ENCODE results near the gene PTPA.

Gene PTPA

GRCh38 chr9:129146441-129146941 lies 35.3 kb downstream of the PTPA start:
- H3K4me3 ChIP-seq (ENCODE audit: low read length), result no peak overlapping the region
- no peaks in the 10 kb centered on the region for H3K9me3 ChIP-seq (ENCODE audit: insufficient read depth, low read depth, low read length)
- H3K27me3 ChIP-seq (ENCODE audit: insufficient read depth, low read length), result no peaks in the 10 kb centered on the region
- peak overlapping the region; percentile 29; the same call in 1 of the 2 replicates for H3K9ac ChIP-seq (ENCODE audit: low read depth, low read length)
- peaks cover 33% of the 10 kb centered on the region for H3K36me3 ChIP-seq (ENCODE audit: insufficient read depth, low read length)
- peak overlapping the region; percentile 80 for H3K27ac ChIP-seq (ENCODE audit: low read depth, low read length)
- peaks cover 38% of the 10 kb centered on the region for H3K4me1 ChIP-seq (ENCODE audit: insufficient read depth, low read length)
- WGBS, result 72% methylated on average over 7 of the region's 8 CpGs

GRCh38 chr9:129148463-129149204 lies 37.4 kb downstream of the PTPA start:
- peaks cover 21% of the 10 kb centered on the region for H3K4me1 ChIP-seq (ENCODE audit: insufficient read depth, low read length)
- no peak overlapping the region for H3K27ac ChIP-seq (ENCODE audit: low read depth, low read length)

GRCh38 chr9:129149442-129149841 lies 38.2 kb downstream of the PTPA start:
- no peak overlapping the region for H3K27ac ChIP-seq (ENCODE audit: low read depth, low read length)
- no peak overlapping the region for H3K9ac ChIP-seq (ENCODE audit: low read depth, low read length)
- WGBS, result 93% methylated on average over 6 of the region's 6 CpGs
- peaks cover 16% of the 10 kb centered on the region for H3K4me1 ChIP-seq (ENCODE audit: insufficient read depth, low read length)
- no peaks in the 10 kb centered on the region for H3K9me3 ChIP-seq (ENCODE audit: insufficient read depth, low read depth, low read length)
- no peaks in the 10 kb centered on the region for H3K27me3 ChIP-seq (ENCODE audit: insufficient read depth, low read length)
- H3K36me3 ChIP-seq (ENCODE audit: insufficient read depth, low read length), result peaks cover 14% of the 10 kb centered on the region
- no peak overlapping the region for H3K4me3 ChIP-seq (ENCODE audit: low read length)

More at GRCh38 chr9:129148463-129149204, 37.4 kb downstream of the PTPA start:
- Histone ChIP-seq H3K36me3 (ENCODE audit: insufficient read depth, low read length) (peaks cover 20% of the 10 kb centered on the region), H3K4me3 (ENCODE audit: low read length) (no peak overlapping the region), H3K9me3 (ENCODE audit: insufficient read depth, low read depth, low read length) (no peaks in the 10 kb centered on the region), H3K9ac (ENCODE audit: low read depth, low read length) (no peak overlapping the region), H3K27me3 (ENCODE audit: insufficient read depth, low read length) (no peaks in the 10 kb centered on the region)
- WGBS, result 91% methylated on average over 6 of the region's 6 CpGs

GRCh38 chr9:129150122-129150521 lies 38.9 kb downstream of the PTPA start:
- Histone ChIP-seq H3K4me3 (ENCODE audit: low read length) (no peak overlapping the region), H3K27me3 (ENCODE audit: insufficient read depth, low read length) (no peaks in the 10 kb centered on the region), H3K4me1 (ENCODE audit: insufficient read depth, low read length) (peaks cover 15% of the 10 kb centered on the region), H3K27ac (ENCODE audit: low read depth, low read length) (no peak overlapping the region), H3K9ac (ENCODE audit: low read depth, low read length) (no peak overlapping the region), H3K36me3 (ENCODE audit: insufficient read depth, low read length) (peaks cover 17% of the 10 kb centered on the region), H3K9me3 (ENCODE audit: insufficient read depth, low read depth, low read length) (no peaks in the 10 kb centered on the region)
- 92% methylated on average over 10 of the region's 10 CpGs for WGBS

GRCh38 chr9:129150672-129151211 lies 39.5 kb downstream of the PTPA start:
- no peaks in the 10 kb centered on the region for H3K27me3 ChIP-seq (ENCODE audit: insufficient read depth, low read length)
- no peak overlapping the region for H3K9ac ChIP-seq (ENCODE audit: low read depth, low read length)
- H3K4me3 ChIP-seq (ENCODE audit: low read length), result no peak overlapping the region
- H3K9me3 ChIP-seq (ENCODE audit: insufficient read depth, low read depth, low read length), result no peaks in the 10 kb centered on the region
- no peak overlapping the region for H3K27ac ChIP-seq (ENCODE audit: low read depth, low read length)
- H3K36me3 ChIP-seq (ENCODE audit: insufficient read depth, low read length), result peaks cover 22% of the 10 kb centered on the region
- peaks cover 9% of the 10 kb centered on the region for H3K4me1 ChIP-seq (ENCODE audit: insufficient read depth, low read length)
- WGBS, result 89% methylated on average over 18 of the region's 18 CpGs

- peaks cover 22% of the 10 kb centered on the region for H3K36me3 ChIP-seq (ENCODE audit: insufficient read depth, low read length)
- no peaks in the 10 kb centered on the region for H3K9me3 ChIP-seq (ENCODE audit: insufficient read depth, low read depth, low read length)
- WGBS, result 92% methylated on average over 15 of the region's 15 CpGs
- no peak overlapping the region for H3K9ac ChIP-seq (ENCODE audit: low read depth, low read length)
- H3K4me3 ChIP-seq (ENCODE audit: low read length), result no peak overlapping the region
- H3K27me3 ChIP-seq (ENCODE audit: insufficient read depth, low read length), result no peaks in the 10 kb centered on the region
- H3K27ac ChIP-seq (ENCODE audit: low read depth, low read length), result no peak overlapping the region
- H3K4me1 ChIP-seq (ENCODE audit: insufficient read depth, low read length), result peaks cover 2% of the 10 kb centered on the region; the same call in 1 of the 2 replicates
Observed at GRCh38 chr9:129151469-129151868, 40.3 kb downstream of the PTPA start.

- Histone ChIP-seq H3K27me3 (ENCODE audit: insufficient read depth, low read length) (no peaks in the 10 kb centered on the region), H3K27ac (ENCODE audit: low read depth, low read length) (no peak overlapping the region), H3K9me3 (ENCODE audit: insufficient read depth, low read depth, low read length) (no peaks in the 10 kb centered on the region), H3K9ac (ENCODE audit: low read depth, low read length) (no peak overlapping the region), H3K4me1 (ENCODE audit: insufficient read depth, low read length) (no peaks in the 10 kb centered on the region), H3K36me3 (ENCODE audit: insufficient read depth, low read length) (peaks cover 8% of the 10 kb centered on the region), H3K4me3 (ENCODE audit: low read length) (no peak overlapping the region)
- WGBS, result 93% methylated on average over 16 of the region's 16 CpGs
Observed at GRCh38 chr9:129154866-129155477, 43.8 kb downstream of the PTPA start.

GRCh38 chr9:129156163-129156562 lies 44.9 kb downstream of the PTPA start:
- Histone ChIP-seq H3K36me3 (ENCODE audit: insufficient read depth, low read length) (peaks cover 8% of the 10 kb centered on the region), H3K27me3 (ENCODE audit: insufficient read depth, low read length) (no peaks in the 10 kb centered on the region), H3K9ac (ENCODE audit: low read depth, low read length) (no peak overlapping the region), H3K4me1 (ENCODE audit: insufficient read depth, low read length) (no peaks in the 10 kb centered on the region), H3K4me3 (ENCODE audit: low read length) (no peak overlapping the region), H3K9me3 (ENCODE audit: insufficient read depth, low read depth, low read length) (no peaks in the 10 kb centered on the region), H3K27ac (ENCODE audit: low read depth, low read length) (no peak overlapping the region)
- 92% methylated on average over 10 of the region's 10 CpGs for WGBS

- Histone ChIP-seq H3K4me1 (ENCODE audit: insufficient read depth, low read length) (no peaks in the 10 kb centered on the region), H3K36me3 (ENCODE audit: insufficient read depth, low read length) (no peaks in the 10 kb centered on the region), H3K27ac (ENCODE audit: low read depth, low read length) (no peak overlapping the region), H3K27me3 (ENCODE audit: insufficient read depth, low read length) (no peaks in the 10 kb centered on the region), H3K9ac (ENCODE audit: low read depth, low read length) (no peak overlapping the region), H3K4me3 (ENCODE audit: low read length) (no peak overlapping the region), H3K9me3 (ENCODE audit: insufficient read depth, low read depth, low read length) (no peaks in the 10 kb centered on the region)
- WGBS, result 94% methylated on average over 10 of the region's 10 CpGs
Observed at GRCh38 chr9:129160712-129161533, 49.7 kb downstream of the PTPA start.

- Histone ChIP-seq H3K9ac (ENCODE audit: low read depth, low read length) (no peak overlapping the region), H3K4me1 (ENCODE audit: insufficient read depth, low read length) (peaks cover under 1% of the 10 kb centered on the region; the same call in 1 of the 2 replicates), H3K36me3 (ENCODE audit: insufficient read depth, low read length) (no peaks in the 10 kb centered on the region), H3K27me3 (ENCODE audit: insufficient read depth, low read length) (no peaks in the 10 kb centered on the region), H3K4me3 (ENCODE audit: low read length) (no peak overlapping the region), H3K27ac (ENCODE audit: low read depth, low read length) (no peak overlapping the region), H3K9me3 (ENCODE audit: insufficient read depth, low read depth, low read length) (no peaks in the 10 kb centered on the region)
- 93% methylated on average over 9 of the region's 9 CpGs for WGBS
Observed at GRCh38 chr9:129161534-129161837, 50.3 kb downstream of the PTPA start.
